GM12864 (cell line): ENCODE data around the gene ZNF280C.
"Not testable (repeated sequence)": the region's sequence is repeated elsewhere in the genome, so short reads cannot be mapped to it uniquely, and the experiment has no call there.

Source experiments
- DNase-seq: peaks from one replicate; pipeline ENCODE4 v3.0.0-alpha.2; 2011; ENCODE audit warnings: low read depth
- H3K4me3 ChIP-seq: 2 replicates; pipeline ENCODE4 v1.5.1; 2011; ENCODE audit warnings: mild to moderate bottlenecking, low read depth, low read length, control low read depth
- CTCF ChIP-seq: IDR thresholded peaks from 2 replicates; pipeline ENCODE4 v1.5.1; 2011; ENCODE audit warnings: low read depth, mild to moderate bottlenecking, moderate library complexity, low read length, control low read depth, inconsistent platforms; ENCODE audit errors: missing control alignments

ZNF280C gene

GRCh38 chrX:130261296-130261893, 7.3 kb downstream of the ZNF280C start:
- H3K4me3 ChIP-seq = no peak overlapping the region
- TF ChIP-seq CTCF = no peak
- no peak for DNase-seq

DNA sequence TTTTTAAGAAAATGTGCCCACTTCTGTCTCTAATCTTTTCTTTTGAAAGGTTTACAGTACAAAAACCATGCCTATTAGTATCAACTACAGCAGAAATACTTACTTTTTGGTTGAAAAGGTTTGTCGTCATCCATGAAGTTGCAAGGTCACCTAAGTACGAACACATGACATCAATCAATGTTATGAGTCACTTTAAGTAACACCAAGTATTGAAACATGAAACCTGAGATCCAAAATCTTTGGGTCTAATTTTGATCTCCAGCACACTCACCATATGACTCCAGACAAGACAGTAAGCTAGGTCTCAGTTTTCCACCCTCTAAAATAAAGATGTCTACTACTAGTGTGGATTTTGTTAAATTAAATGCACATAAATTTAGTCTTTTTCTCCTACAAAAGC, 8.4 kb downstream of the ZNF280C start:
- TF ChIP-seq CTCF = no peak
- no peak for DNase-seq
- no peak overlapping the region for H3K4me3 ChIP-seq

DNA sequence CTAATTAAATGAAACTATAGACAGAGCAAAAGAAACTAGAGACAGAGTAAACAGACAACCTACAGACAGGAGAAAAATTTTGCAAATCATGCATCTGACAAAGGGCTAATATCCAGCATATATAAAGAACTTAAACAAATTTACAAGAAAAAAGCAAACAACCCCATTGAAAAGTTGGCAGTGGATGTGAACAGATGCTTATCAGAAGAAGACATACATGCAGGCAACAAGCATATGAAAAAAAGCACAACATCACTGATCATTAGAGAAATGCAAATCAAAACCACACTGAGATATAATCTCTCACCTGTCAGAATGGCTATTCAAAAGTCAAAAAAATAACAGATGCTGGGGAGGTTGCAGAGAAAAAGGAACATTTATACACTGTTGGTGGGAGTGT, 14.8 kb downstream of the ZNF280C start:
- no peak for DNase-seq
- no peak for TF ChIP-seq CTCF
- H3K4me3 ChIP-seq = no peak overlapping the region

- no peak for TF ChIP-seq CTCF
- DNase-seq = no peak
- no peak overlapping the region for H3K4me3 ChIP-seq
Observed at GRCh38 chrX:130251671-130252070, 17.0 kb downstream of the ZNF280C start.

GRCh38 chrX:130247996-130248395, 20.7 kb downstream of the ZNF280C start:
- no peak overlapping the region for H3K4me3 ChIP-seq
- no peak for DNase-seq
- TF ChIP-seq CTCF = no peak

DNA sequence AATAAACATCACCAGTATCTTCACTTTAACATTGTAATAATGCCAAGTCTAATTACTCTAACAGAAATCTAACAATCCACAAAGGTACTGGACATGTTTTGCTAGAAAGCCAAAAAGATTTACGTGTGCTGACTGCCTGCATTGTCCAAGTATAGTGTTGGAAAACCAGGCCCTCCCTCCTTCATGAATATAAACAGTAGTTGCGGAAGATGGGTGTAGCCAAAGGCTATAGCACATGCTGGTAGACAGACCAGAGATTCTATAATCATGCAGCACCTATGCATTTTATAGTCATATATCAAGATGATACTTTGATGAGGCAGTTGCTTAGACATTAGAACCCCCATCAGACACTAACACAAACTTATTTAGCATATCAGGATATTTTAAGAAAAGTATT, 22.6 kb downstream of the ZNF280C start:
- H3K4me3 ChIP-seq = no peak overlapping the region
- no peak for DNase-seq
- no peak for TF ChIP-seq CTCF

DNA sequence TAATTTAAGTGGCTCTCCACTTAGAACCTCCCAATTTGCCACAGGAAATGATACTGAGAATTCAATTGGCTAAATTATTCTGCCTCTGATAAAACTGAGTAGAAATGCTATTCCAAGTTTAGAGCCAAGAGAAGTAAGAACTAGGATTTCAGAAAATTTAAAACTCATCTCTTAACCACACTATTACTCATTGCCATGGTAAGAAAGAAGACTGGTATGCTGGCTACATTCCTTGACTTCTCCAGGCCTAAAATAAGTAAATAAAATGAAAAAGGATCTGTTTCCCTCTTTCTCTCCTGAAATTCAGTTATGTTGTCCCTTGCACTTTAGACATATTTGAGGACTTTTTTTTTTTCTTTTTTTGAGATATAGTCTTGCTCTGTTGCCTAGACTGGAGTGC, 23.3 kb downstream of the ZNF280C start:
- H3K4me3 ChIP-seq = no peak overlapping the region

DNA sequence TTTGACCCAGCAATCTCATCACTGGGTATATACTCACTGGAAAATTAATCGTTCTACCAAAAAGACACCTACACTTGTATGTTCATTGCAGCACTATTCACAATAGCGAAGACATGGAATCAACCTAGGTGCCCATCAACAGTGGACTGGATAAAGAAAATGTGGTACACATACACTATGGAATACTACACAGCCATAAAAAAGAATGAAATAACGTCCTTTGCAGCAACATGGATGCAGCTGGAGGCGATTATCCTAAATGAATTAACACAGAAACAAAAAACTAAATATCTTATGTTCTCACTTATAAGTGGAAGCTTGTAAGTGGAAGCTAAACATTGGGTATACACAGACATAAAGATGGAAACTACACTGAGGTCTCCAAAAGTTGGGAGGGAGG, 37.5 kb downstream of the ZNF280C start:
- not testable (repeated sequence) for DNase-seq, H3K4me3 ChIP-seq

More for the DNA sequence above, 23.3 kb downstream of the ZNF280C start:
- TF ChIP-seq CTCF = no peak
- DNase-seq = no peak
